Measurements from ENCODE around the gene NUMB.

- TF ChIP-seq CTCF (conservative IDR thresholded peaks at IDR 0.05; ENCODE audit: low read depth, low read length) (no peak), EZH2 (IDR thresholded peaks at IDR 0.05; ENCODE audit: low read length, unreplicated experiment) (no peak)
Observed at GRCh38 chr14:73245480-73246325, 212.6 kb downstream of the NUMB start.
